DOHH2 (cell line): ENCODE data around the gene TREM1.
"Not testable (repeated sequence)": the region's sequence is repeated elsewhere in the genome, so short reads cannot be mapped to it uniquely, and the experiment has no call there.

Experiments used
- EZH2phosphoT487 ChIP-seq: fragments of 200-600 bp; sonication (generic); IDR thresholded peaks from 2 replicates; pipeline ENCODE4 v1.6.1; 2017; ENCODE audit warnings: borderline replicate concordance, mild to moderate bottlenecking, antibody characterized with exemption, low read length, moderate library complexity, mixed read lengths
- TF ChIP-seq, protein P1 (sequence below): fragments of 200-600 bp; sonication (generic); IDR thresholded peaks from one replicate; pipeline ENCODE4 v1.5.1; 2014; ENCODE audit warnings: antibody characterized with exemption, mild to moderate bottlenecking, low read depth, low read length; ENCODE audit not compliant: poor library complexity, severe bottlenecking

- TF ChIP-seq, protein P1, sequence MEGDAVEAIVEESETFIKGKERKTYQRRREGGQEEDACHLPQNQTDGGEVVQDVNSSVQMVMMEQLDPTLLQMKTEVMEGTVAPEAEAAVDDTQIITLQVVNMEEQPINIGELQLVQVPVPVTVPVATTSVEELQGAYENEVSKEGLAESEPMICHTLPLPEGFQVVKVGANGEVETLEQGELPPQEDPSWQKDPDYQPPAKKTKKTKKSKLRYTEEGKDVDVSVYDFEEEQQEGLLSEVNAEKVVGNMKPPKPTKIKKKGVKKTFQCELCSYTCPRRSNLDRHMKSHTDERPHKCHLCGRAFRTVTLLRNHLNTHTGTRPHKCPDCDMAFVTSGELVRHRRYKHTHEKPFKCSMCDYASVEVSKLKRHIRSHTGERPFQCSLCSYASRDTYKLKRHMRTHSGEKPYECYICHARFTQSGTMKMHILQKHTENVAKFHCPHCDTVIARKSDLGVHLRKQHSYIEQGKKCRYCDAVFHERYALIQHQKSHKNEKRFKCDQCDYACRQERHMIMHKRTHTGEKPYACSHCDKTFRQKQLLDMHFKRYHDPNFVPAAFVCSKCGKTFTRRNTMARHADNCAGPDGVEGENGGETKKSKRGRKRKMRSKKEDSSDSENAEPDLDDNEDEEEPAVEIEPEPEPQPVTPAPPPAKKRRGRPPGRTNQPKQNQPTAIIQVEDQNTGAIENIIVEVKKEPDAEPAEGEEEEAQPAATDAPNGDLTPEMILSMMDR = not testable (repeated sequence)
- not testable (repeated sequence) for TF ChIP-seq EZH2phosphoT487
Observed at GRCh38 chr6:41297248-41297647, 10.8 kb upstream of the TREM1 start.
